Epidermal melanocyte (primary cell): Measurements from ENCODE around the gene ABCB4.

Experiments
- DNase-seq: peaks from one replicate; pipeline ENCODE4 v3.0.0; 2011; ENCODE audit warnings: low spot score; ENCODE audit not compliant: insufficient read length

Gene ABCB4

GRCh38 chr7:87475359-87476178, at the start of gene ABCB4:
Gene ABCB4 (minus strand): TSS chr7:87475680. CDS start chr7:87475465, 215 bp downstream.
- DNase-seq = no peak

- DNase-seq = no peak
Observed at GRCh38 chr7:87518735-87519134, 43.3 kb upstream of the ABCB4 start.

GRCh38 chr7:87517891-87518290, 42.4 kb upstream of the ABCB4 start:
- no peak for DNase-seq

- DNase-seq = no peak
Observed at GRCh38 chr7:87517136-87517815, 41.8 kb upstream of the ABCB4 start.

- no peak for DNase-seq
Observed at GRCh38 chr7:87513735-87514335, 38.4 kb upstream of the ABCB4 start.

GRCh38 chr7:87512906-87513305, 37.4 kb upstream of the ABCB4 start:
- no peak for DNase-seq

GRCh38 chr7:87511510-87511909, 36.0 kb upstream of the ABCB4 start:
- DNase-seq = no peak

GRCh38 chr7:87510411-87510875, 35.0 kb upstream of the ABCB4 start:
- no peak for DNase-seq

GRCh38 chr7:87507446-87507845, 32.0 kb upstream of the ABCB4 start:
- DNase-seq = no peak

GRCh38 chr7:87506246-87507180, 31.0 kb upstream of the ABCB4 start:
- DNase-seq = no peak

- no peak for DNase-seq
Observed at GRCh38 chr7:87505557-87506245, 30.2 kb upstream of the ABCB4 start.

- DNase-seq = no peak
Observed at GRCh38 chr7:87505122-87505521, 29.6 kb upstream of the ABCB4 start.

- no peak for DNase-seq
Observed at GRCh38 chr7:87499494-87499893, 24.0 kb upstream of the ABCB4 start.

GRCh38 chr7:87498893-87499292, 23.4 kb upstream of the ABCB4 start:
- DNase-seq = no peak

- no peak for DNase-seq
Observed at GRCh38 chr7:87497482-87497881, 22.0 kb upstream of the ABCB4 start.

- DNase-seq = no peak
Observed at GRCh38 chr7:87495366-87495765, 19.9 kb upstream of the ABCB4 start.

- no peak for DNase-seq
Observed at GRCh38 chr7:87494454-87494853, 19.0 kb upstream of the ABCB4 start.

GRCh38 chr7:87483131-87483530, 7.7 kb upstream of the ABCB4 start:
- no peak for DNase-seq

- no peak for DNase-seq
Observed at GRCh38 chr7:87482115-87482514, 6.6 kb upstream of the ABCB4 start.

GRCh38 chr7:87480386-87480785, 4.9 kb upstream of the ABCB4 start:
- DNase-seq = no peak

GRCh38 chr7:87479951-87480350, 4.5 kb upstream of the ABCB4 start:
- DNase-seq = no peak
